GM18519 (cell line): Measurements from ENCODE around the gene ZNF804B.
A peak's percentile ranks its signal among the peaks of the same experiment; 100 is the strongest.

ENCODE experiments used
- ATAC-seq: cut with Tn5 transposase; IDR thresholded peaks from one replicate; pipeline ENCODE4 v1.9.1; 2021; ENCODE audit warnings: mild to moderate bottlenecking, moderate library complexity; ENCODE audit not compliant: unreplicated experiment, low FRiP score

ZNF804B gene

GRCh38 chr7:88951826-88952225 is 192.3 kb downstream of the ZNF804B start:
- ATAC-seq: no peak

- ATAC-seq: no peak
Observed at GRCh38 chr7:88964418-88964817, 204.9 kb downstream of the ZNF804B start.

- no peak for ATAC-seq
Observed at GRCh38 chr7:88965371-88965770, 205.9 kb downstream of the ZNF804B start.

- no peak for ATAC-seq
Observed at GRCh38 chr7:88967432-88967831, 207.9 kb downstream of the ZNF804B start.

- no peak for ATAC-seq
Observed at GRCh38 chr7:88969167-88969566, 209.7 kb downstream of the ZNF804B start.

GRCh38 chr7:88985295-88985694 is 225.8 kb downstream of the ZNF804B start:
- ATAC-seq: no peak

- ATAC-seq: no peak
Observed at GRCh38 chr7:89001306-89001705, 241.8 kb downstream of the ZNF804B start.

GRCh38 chr7:89002981-89003956 is 243.8 kb downstream of the ZNF804B start:
- peak; percentile 79 for ATAC-seq

GRCh38 chr7:89012016-89012415 is 252.5 kb downstream of the ZNF804B start:
- ATAC-seq: no peak

GRCh38 chr7:89017695-89018094 is 258.2 kb downstream of the ZNF804B start:
- no peak for ATAC-seq

GRCh38 chr7:89021741-89022140 is 262.2 kb downstream of the ZNF804B start:
- no peak for ATAC-seq

- no peak for ATAC-seq
Observed at GRCh38 chr7:89023206-89023605, 263.7 kb downstream of the ZNF804B start.

- no peak for ATAC-seq
Observed at GRCh38 chr7:89023877-89024276, 264.4 kb downstream of the ZNF804B start.

- ATAC-seq: no peak
Observed at GRCh38 chr7:89027781-89028180, 268.3 kb downstream of the ZNF804B start.

- ATAC-seq: no peak
Observed at GRCh38 chr7:89028319-89028718, 268.8 kb downstream of the ZNF804B start.

- no peak for ATAC-seq
Observed at GRCh38 chr7:89029864-89030263, 270.4 kb downstream of the ZNF804B start.

GRCh38 chr7:89041240-89041639 is 281.7 kb downstream of the ZNF804B start:
- no peak for ATAC-seq

- no peak for ATAC-seq
Observed at GRCh38 chr7:89042940-89043339, 283.4 kb downstream of the ZNF804B start.

- no peak for ATAC-seq
Observed at GRCh38 chr7:89049043-89049442, 289.5 kb downstream of the ZNF804B start.

- ATAC-seq: no peak
Observed at GRCh38 chr7:89053130-89053529, 293.6 kb downstream of the ZNF804B start.

- no peak for ATAC-seq
Observed at GRCh38 chr7:89054361-89054760, 294.9 kb downstream of the ZNF804B start.

- no peak for ATAC-seq
Observed at GRCh38 chr7:89060234-89060633, 300.7 kb downstream of the ZNF804B start.
